Fibroblast of skin of left biceps (primary cell): ENCODE results near the gene NCAPD2.
A peak's percentile ranks its signal among the peaks of the same experiment; 100 is the strongest.

ENCODE experiments used
- DNase-seq, 2 experiments: peaks; one replicate each; pipeline ENCODE4 v3.0.0-alpha.2; 2013; ENCODE audit warnings: low read depth in 2 of 2

NCAPD2 gene

DNA sequence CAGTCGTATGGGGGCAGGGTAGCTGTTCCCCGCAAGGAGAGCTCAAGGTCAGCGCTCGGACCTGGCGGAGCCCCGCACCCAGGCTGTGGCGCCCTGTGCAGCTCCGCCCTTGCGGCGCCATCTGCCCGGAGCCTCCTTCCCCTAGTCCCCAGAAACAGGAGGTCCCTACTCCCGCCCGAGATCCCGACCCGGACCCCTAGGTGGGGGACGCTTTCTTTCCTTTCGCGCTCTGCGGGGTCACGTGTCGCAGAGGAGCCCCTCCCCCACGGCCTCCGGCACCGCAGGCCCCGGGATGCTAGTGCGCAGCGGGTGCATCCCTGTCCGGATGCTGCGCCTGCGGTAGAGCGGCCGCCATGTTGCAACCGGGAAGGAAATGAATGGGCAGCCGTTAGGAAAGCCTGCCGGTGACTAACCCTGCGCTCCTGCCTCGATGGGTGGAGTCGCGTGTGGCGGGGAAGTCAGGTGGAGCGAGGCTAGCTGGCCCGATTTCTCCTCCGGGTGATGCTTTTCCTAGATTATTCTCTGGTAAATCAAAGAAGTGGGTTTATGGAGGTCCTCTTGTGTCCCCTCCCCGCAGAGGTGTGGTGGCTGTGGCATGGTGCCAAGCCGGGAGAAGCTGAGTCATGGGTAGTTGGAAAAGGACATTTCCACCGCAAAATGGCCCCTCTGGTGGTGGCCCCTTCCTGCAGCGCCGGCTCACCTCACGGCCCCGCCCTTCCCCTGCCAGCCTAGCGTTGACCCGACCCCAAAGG is 41.2 kb downstream of the NCAPD2 start:
- DNase-seq = no peak

DNA sequence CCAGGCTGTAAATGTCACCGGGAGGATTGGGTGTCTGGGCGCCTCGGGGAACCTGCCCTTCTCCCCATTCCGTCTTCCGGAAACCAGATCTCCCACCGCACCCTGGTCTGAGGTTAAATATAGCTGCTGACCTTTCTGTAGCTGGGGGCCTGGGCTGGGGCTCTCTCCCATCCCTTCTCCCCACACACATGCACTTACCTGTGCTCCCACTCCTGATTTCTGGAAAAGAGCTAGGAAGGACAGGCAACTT is 41.7 kb downstream of the NCAPD2 start:
- no peak for DNase-seq

DNA sequence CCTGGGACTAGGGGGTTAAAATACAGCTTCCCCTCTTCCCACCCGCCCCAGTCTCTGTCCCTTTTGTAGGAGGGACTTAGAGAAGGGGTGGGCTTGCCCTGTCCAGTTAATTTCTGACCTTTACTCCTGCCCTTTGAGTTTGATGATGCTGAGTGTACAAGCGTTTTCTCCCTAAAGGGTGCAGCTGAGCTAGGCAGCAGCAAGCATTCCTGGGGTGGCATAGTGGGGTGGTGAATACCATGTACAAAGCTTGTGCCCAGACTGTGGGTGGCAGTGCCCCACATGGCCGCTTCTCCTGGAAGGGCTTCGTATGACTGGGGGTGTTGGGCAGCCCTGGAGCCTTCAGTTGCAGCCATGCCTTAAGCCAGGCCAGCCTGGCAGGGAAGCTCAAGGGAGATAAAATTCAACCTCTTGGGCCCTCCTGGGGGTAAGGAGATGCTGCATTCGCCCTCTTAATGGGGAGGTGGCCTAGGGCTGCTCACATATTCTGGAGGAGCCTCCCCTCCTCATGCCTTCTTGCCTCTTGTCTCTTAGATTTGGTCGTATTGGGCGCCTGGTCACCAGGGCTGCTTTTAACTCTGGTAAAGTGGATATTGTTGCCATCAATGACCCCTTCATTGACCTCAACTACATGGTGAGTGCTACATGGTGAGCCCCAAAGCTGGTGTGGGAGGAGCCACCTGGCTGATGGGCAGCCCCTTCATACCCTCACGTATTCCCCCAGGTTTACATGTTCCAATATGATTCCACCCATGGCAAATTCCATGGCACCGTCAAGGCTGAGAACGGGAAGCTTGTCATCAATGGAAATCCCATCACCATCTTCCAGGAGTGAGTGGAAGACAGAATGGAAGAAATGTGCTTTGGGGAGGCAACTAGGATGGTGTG is 42.3 kb downstream of the NCAPD2 start:
- no peak for DNase-seq

DNA sequence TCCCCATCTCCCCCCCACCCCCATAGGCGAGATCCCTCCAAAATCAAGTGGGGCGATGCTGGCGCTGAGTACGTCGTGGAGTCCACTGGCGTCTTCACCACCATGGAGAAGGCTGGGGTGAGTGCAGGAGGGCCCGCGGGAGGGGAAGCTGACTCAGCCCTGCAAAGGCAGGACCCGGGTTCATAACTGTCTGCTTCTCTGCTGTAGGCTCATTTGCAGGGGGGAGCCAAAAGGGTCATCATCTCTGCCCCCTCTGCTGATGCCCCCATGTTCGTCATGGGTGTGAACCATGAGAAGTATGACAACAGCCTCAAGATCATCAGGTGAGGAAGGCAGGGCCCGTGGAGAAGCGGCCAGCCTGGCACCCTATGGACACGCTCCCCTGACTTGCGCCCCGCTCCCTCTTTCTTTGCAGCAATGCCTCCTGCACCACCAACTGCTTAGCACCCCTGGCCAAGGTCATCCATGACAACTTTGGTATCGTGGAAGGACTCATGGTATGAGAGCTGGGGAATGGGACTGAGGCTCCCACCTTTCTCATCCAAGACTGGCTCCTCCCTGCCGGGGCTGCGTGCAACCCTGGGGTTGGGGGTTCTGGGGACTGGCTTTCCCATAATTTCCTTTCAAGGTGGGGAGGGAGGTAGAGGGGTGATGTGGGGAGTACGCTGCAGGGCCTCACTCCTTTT is 43.1 kb downstream of the NCAPD2 start:
- DNase-seq = no peak

DNA sequence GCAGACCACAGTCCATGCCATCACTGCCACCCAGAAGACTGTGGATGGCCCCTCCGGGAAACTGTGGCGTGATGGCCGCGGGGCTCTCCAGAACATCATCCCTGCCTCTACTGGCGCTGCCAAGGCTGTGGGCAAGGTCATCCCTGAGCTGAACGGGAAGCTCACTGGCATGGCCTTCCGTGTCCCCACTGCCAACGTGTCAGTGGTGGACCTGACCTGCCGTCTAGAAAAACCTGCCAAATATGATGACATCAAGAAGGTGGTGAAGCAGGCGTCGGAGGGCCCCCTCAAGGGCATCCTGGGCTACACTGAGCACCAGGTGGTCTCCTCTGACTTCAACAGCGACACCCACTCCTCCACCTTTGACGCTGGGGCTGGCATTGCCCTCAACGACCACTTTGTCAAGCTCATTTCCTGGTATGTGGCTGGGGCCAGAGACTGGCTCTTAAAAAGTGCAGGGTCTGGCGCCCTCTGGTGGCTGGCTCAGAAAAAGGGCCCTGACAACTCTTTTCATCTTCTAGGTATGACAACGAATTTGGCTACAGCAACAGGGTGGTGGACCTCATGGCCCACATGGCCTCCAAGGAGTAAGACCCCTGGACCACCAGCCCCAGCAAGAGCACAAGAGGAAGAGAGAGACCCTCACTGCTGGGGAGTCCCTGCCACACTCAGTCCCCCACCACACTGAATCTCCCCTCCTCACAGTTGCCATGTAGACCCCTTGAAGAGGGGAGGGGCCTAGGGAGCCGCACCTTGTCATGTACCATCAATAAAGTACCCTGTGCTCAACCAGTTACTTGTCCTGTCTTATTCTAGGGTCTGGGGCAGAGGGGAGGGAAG is 43.9 kb downstream of the NCAPD2 start:
- peak in 1 of 2 experiments; percentile 46 for DNase-seq

DNA sequence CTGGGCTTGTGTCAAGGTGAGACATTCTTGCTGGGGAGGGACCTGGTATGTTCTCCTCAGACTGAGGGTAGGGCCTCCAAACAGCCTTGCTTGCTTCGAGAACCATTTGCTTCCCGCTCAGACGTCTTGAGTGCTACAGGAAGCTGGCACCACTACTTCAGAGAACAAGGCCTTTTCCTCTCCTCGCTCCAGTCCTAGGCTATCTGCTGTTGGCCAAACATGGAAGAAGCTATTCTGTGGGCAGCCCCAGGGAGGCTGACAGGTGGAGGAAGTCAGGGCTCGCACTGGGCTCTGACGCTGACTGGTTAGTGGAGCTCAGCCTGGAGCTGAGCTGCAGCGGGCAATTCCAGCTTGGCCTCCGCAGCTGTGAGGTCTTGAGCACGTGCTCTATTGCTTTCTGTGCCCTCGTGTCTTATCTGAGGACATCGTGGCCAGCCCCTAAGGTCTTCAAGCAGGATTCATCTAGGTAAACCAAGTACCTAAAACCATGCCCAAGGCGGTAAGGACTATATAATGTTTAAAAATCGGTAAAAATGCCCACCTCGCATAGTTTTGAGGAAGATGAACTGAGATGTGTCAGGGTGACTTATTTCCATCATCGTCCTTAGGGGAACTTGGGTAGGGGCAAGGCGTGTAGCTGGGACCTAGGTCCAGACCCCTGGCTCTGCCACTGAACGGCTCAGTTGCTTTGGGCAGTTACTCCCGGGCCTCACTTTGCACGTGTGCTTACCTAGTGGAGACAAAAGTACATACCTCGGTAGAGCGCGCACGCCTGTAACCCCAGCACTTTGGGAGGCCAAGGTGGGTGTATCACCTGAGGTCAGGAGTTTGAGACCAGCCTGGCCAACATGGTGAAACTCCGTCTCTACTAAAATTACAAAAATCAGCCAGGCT is 44.8 kb downstream of the NCAPD2 start:
- DNase-seq = no peak

DNA sequence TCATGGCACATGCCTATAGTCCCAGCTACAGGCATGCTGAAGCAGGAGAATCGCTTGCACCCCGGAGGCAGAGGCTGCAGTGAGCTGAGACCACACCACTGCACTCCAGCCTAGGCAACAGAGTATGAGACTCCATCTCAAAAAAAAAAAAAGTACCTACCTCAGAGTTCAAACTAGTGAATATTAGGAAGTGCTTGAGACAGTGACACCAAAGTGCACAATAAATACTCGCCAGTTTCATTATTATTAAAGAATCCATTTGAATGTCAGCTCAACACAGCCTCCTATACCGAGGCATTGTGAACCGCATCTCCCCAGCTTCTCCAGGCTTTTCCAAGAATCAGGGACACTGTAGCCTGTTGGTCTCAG is 45.4 kb downstream of the NCAPD2 start:
- no peak for DNase-seq

DNA sequence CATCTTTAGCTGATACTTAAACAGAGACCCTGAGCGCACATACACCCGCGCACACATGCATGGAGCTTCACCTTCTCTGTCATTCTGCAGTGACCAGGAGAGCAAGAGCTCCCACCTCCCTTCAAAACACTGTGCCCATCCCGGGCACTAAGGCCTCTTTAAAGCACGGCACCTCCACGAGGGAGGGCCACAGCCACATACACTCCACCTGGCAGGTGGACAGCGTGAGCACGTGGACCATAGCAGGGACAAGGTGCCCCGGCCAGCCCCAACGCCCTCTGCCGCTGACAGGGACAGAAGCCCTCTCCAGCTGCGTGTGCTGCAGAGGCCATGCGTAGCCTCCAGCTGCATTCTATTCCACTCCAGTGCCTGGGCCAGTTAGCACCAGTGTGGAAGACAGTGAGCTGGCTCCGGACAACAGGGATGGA is 45.8 kb downstream of the NCAPD2 start:
- no peak for DNase-seq

DNA sequence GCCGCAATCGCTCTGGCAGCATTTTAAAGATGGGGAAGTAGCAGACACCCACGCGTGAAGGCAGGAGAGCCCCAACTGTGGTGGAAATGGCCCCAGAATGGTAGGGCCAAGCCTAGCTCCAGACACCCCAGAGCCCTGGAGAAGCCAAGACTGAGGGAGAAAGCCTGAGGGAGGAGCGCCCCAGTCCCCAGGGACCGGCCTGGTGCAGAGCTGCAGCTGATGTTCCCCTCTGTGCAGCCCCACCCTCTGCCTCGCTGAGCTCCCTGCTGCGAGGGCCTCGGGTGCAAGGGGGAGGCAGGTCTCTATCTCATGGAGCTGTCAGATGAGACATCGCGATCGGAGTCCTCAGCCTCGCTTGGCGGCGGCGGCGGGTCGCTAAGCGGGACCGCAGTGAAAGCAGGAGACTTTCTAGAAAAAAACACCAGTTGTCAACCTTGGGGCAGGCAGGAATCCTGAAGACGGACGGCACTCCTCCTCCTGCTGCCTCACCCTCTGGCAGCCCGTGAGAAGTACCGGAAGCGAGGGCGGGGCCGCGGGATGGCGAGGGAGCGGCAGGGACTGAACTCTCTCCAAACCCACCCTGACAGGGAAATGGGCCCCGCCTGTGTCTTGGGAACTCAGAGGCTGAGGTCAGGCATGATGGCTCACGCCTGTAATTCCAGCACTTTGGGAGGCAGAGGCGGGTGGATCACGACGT is 46.4 kb downstream of the NCAPD2 start:
- peak; percentile 69 to 77 for DNase-seq

DNA sequence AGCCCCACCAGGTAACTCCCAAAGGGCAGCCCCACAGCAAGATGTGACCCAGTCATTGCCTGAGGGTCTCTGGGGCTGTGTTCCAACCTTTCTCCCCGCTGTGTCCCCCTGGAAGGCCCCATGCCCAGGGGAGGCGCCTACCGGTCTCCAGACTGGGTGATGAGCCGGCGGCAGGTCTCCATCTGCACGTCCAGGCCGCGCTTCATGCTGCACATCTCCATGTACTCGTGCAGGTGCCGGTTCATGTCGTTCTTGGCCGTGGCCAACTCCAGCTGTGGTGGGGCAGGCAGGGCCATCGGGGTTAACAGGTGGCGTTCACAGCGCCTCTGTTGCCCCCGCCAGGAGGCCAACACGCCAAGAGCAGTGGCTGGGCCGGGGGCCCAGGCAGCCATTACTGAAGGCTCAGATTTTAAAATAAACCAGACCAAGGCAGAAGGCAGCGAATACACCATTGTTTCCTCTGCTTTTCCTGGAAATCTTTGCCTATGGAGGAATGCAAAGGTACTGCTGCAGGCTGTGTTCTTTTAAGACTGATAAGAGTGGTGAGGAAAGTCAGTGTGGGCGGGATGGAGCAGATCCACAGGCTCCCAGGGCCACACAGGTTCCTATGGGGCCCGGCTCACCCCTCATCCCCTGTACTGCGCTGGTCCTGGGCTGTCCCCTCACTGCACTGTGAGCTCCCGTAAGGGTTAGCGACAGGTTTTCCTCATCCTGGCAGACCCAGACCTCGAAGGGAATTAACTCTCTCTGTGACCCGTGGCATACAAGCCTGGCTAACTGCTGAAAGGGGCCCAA is 47.7 kb downstream of the NCAPD2 start:
- no peak for DNase-seq

DNA sequence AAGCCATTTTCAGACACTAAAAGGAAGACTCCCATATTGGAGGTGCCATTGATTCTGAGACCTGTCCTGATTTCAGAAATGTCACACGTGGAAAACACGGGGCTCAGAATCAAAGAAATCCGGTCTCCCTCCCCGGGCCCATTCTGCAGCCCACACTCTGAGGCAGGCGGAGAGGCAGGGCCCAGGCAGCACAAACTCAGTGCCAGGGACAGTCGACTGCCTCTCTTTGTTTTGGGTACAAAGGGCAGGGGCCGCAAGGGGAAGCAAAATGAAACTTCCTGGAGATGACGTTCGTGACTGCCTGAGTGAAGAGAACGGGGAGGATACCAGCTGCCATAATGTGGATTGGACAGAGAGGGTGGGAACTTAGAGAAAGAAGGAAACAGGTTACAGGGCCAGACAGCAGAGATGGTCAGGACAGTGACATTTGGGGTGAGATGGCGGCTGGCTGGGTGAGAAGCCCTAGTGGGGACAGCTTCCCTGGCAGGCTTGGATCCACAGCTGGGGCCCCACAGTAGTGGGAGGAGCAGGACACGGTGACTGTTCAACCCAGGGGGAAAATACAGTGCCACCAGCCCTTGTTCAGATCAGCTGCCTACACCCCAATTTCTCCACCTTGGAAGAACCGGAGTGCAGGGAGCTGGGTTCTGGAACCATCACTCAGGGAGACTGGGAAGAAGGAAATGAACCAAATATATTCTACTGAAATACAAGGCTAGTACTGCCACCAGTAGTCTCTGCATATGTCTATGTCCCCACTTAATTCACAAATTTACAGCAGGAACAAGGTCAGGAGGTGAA is 48.5 kb downstream of the NCAPD2 start:
- DNase-seq = no peak

DNA sequence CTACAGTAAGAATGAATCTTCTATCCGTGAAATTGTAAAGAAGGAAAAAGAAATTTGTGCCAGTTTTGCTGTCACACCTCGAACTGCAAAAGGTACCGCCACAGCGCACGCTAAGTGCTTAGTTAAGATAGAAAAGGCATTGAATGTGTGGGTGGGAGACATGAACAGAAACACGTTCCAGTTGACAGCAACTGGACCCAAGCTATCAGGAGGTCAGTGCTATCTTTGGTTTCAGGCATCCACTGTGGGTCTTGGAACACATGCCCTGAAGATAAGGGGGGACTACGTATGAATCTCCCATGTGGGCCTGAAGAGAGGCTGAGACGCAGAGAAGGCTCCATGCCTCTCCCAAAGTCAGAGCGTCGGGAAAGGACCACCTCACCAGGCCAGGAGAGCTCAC is 52.1 kb downstream of the NCAPD2 start:
- DNase-seq = no peak

DNA sequence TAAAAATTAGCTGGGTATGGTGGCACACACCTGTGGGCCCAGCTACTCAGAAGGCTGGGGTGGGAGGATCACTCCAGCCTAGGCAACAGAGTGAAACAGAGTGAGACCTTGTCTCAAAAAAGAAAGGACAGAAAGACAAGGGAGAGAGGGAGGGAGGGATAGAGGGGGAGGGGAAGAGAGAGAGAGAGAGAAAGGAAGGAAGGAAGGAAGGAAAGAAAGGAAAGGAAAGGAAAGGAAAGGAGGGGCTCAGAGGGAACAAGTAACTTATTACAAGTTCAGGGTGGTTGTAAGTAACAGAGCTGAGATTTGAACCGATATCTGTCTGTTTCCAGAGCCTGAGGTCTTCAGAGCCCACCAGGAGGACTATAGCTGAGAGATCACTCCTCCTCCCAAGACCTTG is 53.7 kb downstream of the NCAPD2 start:
- DNase-seq = no peak

DNA sequence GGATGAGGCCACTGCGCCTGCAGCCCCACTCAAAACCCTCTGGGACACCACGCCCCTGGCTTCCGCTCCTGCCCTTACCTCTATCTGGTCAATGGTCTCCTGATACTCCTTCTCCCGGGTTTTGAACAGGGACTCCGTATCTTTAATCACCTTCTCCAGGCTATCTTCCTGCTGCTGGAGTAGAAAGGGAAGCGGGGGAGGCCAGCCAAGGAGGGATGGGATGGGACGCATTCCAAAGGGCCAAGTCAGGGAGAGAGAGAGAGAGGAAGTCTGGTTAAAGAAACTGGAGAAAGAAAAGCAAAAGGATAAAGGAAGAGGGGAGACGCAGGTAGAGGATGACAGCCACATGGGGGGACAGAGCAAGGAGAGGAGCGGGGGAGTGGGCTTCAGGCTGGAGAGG is 54.1 kb downstream of the NCAPD2 start:
- DNase-seq = peak in 1 of 2 experiments; percentile 61

DNA sequence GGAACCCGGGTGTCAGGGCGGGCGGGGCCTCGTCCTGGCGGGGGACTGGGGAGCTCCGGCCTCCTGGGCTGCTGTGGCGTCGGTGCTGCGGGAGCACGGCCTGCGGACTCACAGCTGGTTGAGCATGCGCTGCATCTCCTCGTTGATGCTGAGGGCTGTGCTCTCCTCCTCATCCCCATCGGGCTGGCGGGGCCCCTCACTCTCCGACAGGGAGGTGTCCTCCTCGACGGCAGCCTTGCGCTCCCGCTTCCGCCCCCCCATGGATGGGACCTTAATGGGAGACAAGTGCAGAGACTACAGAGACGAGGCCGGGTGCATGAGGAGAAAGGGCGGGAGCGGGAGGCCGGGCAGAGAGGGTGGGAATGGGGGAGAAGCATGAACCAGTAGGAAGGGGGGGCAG is 54.7 kb downstream of the NCAPD2 start:
- DNase-seq = no peak

DNA sequence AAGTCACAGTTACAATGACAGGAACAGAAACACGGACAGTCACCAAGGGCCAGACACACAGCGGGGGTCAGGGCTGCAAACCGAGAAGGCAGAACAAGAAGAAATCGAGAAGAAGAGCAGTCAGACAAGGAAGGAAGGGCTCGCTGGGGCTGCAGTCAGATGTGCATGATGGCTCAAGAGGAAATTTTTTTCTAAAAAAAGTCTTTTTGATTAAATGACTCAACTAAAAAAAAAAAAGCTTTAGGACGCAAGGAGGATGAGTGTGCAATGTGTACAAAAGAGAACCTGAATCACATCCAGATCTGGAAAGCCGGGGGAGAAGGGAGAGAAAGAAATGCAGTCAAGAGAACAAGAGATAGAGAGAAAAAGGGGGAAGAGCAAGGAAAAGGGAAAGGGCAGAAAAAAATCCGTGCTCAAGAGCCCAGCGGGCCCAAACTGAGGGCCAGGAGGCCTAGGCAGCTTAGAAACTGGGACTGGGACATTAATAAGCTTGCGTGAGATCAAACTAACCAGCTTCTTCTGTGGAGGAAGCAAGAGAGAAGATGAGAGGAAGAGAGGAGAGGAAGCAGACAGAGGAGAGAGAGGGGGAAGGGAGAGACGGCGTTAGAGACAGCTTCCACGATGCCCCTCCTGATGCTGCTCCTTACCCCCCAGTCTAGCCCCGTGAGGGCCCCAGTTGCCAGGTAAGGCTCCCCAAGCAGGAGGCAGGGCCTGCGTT is 55.2 kb downstream of the NCAPD2 start:
- peak; percentile 64 for DNase-seq

DNA sequence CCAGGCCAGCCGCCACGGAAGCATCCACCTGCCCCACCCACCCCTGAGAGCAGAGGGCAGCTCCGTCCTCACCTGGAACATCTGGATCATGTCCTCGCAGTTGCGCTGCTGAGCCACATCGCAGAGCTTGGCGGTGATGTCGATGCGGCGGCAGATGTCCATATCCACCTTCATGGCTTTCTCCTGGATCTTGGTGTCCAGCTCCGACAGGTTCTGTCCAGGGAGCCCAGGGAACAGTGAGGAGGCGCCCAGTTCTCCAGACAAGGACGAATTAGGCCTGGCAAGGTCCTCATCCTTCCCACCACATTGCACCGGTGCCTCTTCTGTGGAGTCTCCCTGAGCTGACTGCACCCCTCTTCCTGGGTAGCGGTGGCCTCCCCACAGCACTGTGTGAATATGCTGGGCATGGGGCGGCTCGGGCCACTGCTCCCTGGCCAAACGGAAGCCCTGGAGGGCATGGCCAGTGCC is 55.8 kb downstream of the NCAPD2 start:
- no peak for DNase-seq
